HG02852 (cell line): ENCODE data around the gene NOP58.
A peak's percentile ranks its signal among the peaks of the same experiment; 100 is the strongest.
"Not testable (repeated sequence)": the region's sequence is repeated elsewhere in the genome, so short reads cannot be mapped to it uniquely, and the experiment has no call there.

Source experiments
- ATAC-seq: cut with Tn5 transposase; IDR thresholded peaks from one replicate; pipeline ENCODE4 v1.9.1; 2021; ENCODE audit warnings: mild to moderate bottlenecking, moderate library complexity; ENCODE audit not compliant: unreplicated experiment

The NOP58 gene, protein sequence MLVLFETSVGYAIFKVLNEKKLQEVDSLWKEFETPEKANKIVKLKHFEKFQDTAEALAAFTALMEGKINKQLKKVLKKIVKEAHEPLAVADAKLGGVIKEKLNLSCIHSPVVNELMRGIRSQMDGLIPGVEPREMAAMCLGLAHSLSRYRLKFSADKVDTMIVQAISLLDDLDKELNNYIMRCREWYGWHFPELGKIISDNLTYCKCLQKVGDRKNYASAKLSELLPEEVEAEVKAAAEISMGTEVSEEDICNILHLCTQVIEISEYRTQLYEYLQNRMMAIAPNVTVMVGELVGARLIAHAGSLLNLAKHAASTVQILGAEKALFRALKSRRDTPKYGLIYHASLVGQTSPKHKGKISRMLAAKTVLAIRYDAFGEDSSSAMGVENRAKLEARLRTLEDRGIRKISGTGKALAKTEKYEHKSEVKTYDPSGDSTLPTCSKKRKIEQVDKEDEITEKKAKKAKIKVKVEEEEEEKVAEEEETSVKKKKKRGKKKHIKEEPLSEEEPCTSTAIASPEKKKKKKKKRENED

DNA sequence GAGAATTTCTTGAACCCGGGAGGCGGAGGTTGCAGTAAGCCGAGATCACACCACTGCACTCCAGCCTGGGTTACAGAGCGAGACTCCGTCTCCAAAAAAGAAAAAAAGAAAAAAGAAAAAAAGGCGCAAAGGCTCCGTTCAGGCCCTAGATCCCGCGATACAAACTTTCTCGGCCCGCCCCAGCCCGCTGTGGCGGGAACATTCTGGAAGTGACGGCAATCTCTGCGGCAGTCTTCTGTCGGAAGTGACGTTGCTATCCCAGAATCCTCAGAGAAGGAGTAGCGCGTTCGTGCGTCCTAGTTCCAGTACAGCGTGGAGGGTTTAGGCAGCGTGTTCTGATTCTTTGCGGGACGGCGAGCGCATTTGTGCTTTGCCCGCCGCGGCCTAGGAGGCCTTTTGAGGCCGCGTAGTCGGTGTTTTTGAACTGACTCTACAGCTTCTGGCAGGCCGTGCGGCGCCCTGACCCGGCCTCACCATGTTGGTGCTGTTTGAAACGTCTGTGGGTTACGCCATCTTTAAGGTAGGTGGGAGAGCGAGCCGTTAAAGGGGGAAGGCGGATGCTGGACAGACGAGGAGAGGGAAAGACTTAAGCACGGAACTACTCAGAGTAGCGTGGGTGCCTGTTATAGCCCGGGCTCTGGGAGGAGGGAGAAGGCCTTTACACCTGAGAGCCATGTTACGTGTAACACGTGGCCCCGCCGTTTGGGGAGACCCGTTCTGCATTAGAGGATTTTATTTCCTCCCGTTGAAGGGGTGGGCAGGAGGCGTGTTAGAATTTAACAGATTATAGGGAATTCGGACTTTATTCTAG lies at the start of gene NOP58:
Gene NOP58, plus strand, starts transcription at position 297 of the 811 bp plus-strand sequence. Its CDS starts 179 bp downstream, at position 476.
- ATAC-seq, result peak; percentile 81

DNA sequence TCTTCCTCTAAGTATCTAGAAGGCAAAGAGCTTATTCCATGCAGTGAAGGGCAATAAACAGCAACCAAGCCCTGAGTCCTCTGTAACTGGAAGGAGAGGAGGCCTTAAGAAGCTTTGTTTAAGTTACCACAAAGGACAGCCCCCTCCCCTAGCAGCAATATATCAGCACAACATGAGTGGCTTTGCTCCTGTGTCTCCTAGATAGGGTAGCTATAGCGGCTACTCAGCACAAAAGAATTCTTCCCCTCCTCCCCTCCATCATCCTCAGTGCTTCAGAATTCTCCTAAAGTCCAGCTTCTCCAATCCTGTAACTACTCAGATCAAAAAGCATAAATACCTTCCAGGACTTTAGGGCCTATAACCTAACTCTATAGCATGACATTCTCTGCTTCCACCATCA lies 43.7 kb upstream of the NOP58 start:
- no peak for ATAC-seq

DNA sequence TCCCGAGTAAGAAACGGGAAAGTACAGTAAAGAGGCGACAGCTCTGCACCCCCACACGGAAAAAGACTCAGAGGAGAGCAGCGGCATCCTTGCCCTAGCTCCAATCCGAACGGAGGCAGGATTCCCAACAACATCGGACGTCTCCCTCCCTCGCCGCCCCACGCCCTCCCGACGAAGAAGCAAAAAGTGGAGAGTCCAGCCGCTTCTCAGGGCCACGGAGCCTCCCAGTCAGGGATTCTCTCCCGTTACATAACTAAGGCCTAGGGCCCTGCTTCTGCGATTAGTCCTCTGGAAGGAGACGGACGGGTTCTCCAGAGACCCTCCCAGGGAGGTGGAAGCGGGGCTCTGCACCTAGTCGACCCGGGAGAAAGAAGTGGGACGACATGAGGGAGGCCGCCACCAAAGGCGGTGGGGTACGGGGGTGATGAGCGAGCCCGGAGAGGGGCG lies 27.8 kb upstream of the NOP58 start:
- ATAC-seq, result peak; percentile 43

DNA sequence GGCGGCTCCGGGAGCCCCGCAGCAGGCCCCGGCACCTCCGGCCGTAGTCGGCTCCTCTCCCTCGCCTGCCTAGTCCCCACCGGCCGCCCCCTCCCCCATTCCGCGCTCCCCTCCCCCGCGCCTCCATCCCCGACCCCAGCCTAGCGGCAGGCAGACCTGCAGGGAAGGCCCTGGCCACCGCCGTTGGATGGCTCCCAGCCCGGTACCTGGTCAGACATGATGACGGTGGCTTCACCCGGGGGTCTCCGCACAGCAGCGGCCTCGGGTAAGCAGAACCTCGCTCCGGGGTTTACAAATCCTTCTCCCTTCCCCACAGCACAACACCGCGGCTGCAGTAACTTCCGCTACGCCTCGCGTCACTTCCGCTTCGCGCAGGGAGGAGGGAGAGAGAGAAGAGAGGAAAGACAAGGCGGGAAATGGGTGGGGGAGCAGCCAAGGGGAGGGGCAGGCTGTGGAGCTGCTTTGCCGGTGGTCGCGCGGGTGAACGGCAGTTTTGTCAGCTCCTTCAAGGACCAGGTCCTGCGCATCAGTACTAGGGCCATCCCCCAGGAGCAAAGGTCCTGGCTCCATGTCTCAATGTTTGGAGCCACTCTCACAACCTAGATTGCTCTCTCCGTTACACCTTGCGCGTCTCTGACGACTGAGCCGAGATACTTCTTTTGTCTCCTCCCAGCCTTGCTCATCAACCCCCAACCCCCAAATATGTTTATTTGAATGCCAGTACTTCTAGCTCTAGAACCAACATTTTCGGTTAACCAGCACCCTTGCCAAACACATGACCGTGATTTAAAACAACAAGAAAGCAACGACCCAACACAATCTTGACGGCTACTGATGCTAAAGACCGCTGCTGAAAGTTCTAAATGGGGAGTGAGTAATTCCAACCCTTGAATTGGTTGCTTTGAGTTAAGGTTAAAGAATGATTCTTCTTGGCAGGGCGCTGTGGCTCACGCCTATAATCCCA lies 27.0 kb upstream of the NOP58 start, which contains the start of gene SUMO1:
Gene SUMO1, minus strand, starts transcription at position 364 of the 964 bp plus-strand sequence. Its CDS starts 146 bp downstream, at position 218.
- peak; percentile 96 for ATAC-seq

DNA sequence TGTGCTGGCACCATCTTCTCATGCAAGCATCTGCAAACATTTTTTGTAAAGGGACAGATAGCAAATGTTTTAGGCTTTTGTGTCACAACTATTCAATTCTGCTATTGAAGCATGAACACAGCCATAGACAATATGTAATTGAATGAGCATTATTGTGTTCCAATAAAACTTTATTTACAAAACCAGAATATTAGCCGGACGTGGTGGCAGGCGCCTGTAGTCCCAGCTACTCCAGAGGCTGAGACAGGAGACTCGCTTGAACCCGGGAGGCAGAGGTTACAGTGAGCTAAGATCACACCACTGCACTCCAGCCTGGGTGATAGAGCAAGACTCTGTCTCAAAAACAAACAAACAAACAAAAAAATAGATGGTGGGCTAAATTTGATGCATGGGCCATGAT lies 17.9 kb upstream of the NOP58 start:
- not testable (repeated sequence) for ATAC-seq

DNA sequence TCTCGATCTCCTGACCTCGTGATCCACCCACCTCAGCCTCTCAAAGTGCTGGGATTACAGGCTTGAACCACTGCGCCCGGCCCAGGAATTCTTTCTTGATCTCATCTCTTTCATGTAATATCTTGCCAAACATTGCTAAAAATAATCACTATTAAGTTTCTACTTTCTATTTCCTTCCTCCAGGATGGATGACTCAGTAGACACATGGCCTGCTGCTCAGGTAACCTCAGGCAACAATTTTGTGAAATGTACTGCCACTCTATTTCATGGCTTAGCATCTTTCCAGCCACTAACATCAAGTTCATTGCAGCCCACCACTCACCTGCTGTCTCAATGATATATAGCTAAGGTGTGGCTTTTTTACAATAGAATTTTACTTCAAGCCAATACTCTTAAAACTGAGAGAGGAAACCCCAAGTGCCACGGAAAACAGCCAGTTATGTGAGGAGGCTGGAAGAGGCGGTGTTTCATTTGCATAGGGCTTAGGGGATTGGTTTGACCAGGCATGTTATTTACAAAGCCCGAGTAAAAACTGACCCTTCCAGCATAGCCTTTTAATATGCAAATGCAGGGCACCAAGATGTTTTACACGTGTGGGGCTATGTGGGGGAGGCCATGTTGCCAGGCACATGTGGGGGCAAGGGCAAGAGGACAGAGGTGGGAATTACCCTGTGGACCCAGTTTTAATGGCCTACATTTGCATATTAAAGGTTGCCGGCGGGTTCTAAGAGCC lies 15.9 kb upstream of the NOP58 start:
- ATAC-seq, result no peak

DNA sequence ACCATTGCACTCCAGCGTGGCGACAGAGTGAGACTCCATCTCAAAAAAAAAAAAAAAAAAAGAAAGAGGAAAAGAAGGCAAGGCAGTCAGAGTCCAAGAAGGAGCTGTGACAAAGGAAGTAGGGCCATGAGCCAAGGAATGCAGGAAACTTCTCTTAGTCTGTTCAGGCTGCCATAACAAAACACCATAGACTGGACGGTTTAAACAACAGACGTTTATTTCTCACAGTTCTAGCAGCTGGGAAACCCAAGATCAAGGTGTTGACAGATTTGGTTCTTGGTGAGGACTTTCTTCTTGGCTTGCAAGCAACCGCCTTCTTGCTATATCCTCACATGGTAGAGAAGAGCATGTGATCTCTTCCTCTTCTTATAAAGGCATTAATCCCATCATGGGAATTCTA lies 14.1 kb upstream of the NOP58 start:
- ATAC-seq, result no peak

DNA sequence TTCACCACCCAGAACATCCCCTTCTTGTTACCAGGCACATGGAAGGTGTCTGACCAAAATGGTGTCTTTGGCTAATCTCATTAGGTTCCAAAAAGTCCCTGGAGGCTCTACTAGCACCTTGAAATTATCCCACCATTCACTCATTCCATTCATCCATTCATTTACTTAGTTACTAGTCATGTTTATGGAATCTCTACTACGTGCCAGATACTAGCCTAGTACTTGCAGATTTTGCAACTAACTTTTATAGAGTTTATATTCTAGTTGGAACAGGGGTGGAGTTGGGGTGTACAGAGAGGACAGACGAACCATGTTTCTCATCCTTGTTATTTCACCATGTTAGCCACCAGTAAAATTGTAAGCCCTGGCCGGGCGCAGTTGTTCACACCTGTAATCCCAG lies 4.0 kb upstream of the NOP58 start:
- no peak for ATAC-seq

DNA sequence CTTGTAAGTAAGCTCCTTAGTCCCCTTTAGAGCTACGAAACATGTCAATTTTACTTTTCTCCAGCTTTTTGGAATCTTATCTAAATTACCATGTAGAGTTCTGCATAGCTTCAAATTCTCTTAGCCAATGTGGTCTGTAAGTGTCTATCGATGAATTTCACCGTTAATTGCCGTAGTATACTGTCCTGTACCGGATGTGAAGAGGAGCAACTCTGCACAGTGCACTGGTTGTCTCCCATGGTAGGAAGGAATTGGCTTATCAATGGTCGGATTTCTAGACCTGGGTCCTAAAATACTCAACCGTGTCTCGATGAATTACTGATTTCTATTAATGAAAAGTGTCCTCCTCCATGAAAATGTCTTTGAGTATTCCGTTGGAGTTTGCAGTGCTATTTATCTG lies 1.9 kb downstream of the NOP58 start:
- ATAC-seq, result no peak

DNA sequence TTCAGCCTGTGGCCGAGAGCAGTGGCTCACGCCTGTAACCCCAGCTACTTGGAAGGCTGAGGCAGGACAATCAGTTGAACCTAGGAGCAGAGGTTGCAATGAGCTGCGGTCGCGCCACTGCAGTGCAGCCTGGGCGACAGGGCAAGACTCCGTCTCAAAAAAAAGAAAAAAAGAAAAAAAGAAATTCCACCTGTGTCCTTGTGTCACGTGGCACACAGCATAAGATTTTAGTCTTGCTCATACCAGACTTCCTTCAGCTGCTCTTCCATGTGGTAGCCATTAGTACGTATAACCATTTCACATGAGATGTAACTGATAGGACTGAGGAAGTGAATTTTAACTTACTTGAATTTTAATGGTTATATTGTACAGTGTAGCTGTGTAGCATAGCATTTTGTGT lies 4.0 kb downstream of the NOP58 start:
- no peak for ATAC-seq

DNA sequence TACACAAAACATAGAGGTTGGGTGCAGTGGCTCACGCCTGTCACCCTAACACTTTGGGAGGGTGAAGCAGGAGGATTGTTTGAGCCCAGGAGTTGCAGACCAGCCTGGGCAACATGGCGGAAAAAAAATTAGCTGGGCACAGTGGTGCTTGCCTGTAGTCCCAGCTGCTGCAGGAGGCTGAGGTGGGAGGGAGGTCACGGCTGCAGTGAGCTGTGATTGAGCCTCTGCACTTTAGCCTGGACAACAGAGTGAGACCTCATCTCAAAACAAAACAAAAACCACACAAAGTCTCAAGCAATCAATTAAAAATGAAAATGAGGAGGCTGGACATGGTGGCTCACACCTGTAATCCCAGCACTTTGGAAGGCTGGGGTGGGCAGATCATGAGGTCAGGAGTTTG lies 4.9 kb downstream of the NOP58 start:
- ATAC-seq, result no peak

DNA sequence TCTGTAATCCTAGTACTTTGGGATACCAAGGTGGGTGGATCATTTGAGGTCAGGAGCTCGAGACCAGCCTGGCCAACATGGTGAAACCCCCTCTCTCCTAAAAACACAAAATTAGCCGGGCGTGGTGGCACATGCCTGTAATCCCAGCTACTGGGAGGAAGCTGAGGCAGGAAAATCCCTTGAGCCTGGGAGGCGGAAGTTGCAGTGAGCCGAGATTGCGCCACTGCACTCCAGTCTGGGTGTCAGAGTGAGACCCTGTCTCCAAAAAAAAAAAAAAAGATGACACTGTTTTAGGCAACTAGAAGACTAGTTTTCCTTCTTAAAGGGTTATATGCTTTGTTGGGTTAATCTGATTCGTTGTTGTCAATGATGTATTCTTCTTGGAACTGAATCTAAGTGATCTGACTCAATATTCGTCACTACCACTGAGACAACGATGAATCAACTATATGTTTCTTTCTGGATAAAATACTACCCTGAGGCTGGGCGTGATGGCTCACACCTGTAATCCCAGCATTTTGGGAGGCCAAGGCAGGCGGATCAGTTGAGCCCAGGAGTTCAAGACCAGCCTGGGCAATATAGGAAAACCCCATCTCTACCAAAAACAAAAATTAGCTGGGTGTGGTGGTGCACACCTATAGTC lies 10.6 kb downstream of the NOP58 start:
- ATAC-seq, result not testable (repeated sequence)

DNA sequence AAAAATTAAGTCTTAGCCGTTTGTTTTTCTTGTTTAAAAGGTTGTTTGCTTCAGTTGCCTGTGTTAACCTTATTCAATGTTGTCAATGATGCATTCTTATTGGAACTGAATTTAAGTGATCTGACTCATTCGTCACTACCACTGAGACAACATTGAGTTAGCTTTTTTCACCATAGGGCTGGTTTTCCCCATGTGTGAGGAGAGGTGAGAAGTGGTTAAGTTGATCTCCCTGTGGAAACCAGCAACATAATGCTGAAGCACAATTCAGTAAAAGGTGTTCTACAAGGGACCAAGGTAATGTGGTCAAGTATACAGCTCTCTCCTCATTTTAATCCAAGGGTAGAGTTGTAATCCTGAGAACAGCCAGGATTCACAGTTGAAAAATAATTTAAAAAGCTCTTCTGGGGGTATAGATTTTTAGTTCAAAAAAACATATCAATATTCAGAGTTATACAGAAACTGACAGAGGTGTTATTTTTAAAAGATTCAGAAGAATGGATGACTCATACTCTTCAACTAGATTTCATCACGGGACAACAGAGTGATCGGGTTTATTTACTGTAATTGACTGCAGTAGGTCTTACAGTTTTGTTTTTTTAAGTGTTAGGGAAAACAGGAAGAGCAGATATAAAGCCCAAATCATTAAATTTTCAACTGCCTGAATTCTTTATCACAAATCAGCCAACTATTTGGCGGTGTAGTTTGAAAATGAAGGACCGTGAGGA lies 12.6 kb downstream of the NOP58 start:
- peak; percentile 52 for ATAC-seq

DNA sequence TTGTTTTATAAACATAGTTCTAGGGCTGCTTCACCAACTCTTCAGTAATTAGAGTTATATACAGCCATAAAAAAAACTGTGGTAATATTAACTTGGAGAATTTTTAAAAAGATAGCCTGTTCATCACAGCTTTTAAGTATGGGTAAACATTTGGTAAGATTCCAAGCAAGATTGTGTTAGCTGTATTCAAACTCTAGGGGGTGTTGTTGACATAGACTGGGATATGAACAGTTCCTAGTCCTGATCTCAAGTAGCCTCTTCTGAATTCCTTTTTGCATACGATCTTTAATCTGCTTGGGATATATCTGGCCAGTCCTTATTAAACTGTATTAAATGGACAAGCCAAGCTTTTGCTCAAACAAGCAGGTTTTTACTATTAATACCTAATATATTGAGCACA lies 13.4 kb downstream of the NOP58 start:
- ATAC-seq, result no peak

DNA sequence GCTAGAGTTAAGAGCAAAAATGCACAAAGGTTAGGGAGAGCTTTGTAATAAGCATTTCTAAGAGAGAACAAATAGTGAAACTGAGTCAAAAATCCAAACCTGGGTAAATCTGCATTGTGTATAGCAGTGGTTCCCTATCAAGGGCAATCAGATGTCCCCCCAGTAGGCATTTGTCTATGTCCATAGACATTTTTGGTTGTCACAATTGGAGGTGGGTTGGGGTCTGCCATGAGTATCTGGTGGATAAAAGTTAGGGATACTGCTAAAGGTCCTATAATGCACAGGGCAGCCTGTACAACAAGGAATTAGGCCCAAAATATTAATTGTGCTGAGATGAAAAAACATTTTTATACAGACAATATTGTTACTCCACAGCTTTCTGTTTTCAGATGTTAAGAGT lies 21.0 kb downstream of the NOP58 start:
- no peak for ATAC-seq

DNA sequence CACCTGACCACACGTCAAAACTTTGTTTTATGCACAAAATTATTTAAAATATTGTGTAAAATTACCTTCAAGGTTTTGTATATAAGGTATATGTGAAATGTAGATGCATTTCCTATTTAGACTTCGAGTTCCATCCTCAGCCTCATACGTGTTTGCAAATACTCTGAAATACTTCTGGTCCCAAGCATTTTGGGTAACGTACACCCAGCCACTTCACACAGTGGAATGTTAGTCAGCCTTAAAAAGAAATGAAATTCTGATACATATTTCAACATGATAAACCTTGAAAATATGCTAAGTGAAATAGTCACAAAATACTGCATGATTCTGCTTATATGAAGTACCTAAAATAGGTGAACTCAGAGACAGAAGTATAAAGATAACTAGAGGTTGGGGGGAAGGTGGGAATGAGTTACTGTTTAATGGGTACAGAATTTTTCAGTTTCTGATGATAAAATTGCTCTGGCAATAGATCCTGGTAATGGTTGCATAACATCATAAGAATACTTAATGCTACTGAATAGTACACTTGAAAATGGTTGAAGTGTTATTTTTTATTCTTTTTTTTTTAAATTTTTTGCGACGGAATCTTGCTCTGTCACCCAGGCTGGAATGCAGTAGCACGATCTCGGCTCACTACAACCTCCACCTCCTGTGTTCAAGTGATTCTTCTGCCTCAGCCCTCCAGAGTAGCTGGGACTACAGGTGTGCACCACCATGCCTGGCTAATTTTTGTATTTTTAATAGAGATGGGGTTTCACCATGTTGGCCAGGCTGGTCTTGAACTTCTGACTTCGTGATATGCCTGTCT lies 24.0 kb downstream of the NOP58 start:
- no peak for ATAC-seq

DNA sequence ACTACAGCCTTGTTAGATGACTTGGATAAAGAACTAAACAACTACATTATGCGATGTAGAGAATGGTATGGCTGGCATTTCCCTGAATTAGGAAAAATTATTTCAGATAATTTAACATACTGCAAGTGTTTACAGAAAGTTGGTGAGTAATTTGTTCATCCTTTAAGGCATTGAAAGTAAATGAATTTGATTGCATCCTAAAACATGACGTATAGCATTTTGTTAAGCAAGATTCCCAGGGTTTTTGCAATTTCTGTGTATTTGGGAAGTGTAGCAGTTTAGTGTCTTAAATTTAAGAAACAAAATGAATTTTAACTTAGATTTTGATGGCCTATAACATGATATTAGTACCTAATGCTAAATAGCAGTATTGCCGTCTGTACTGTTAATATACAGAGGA lies 24.8 kb downstream of the NOP58 start:
- no peak for ATAC-seq

DNA sequence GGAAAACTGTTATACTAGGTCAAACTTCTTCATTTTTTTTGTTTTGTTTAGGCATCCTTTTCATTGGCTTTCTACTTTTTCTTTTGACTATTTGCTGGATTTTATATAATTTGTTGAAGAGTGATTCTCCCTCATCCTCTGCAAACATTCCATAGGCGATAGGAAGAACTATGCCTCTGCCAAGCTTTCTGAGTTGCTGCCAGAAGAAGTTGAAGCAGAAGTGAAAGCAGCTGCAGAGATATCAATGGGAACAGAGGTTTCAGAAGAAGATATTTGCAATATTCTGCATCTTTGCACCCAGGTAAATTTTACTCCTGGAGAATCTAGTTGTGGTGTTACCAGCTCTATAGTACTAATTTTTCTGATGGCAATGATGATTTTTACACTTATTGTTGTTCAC lies 25.4 kb downstream of the NOP58 start:
- no peak for ATAC-seq
